GM12873 (cell line): ENCODE data around the gene THOC7.

Experiments used
- CTCF ChIP-seq: IDR thresholded peaks from 2 replicates; pipeline ENCODE4 v1.5.1; 2012; ENCODE audit warnings: low read depth, mild to moderate bottlenecking, moderate library complexity, low read length, control low read depth; ENCODE audit not compliant: insufficient read depth; ENCODE audit errors: missing control alignments

The THOC7 gene

GRCh38 chr3:63853106-63853505, 10.5 kb downstream of the THOC7 start:
- no peak for TF ChIP-seq CTCF

- no peak for TF ChIP-seq CTCF
These were observed 12.3 kb downstream of the THOC7 start for GRCh38 chr3:63851287-63851686.

- no peak for TF ChIP-seq CTCF
These were observed 14.4 kb downstream of the THOC7 start for GRCh38 chr3:63849175-63849574.

DNA sequence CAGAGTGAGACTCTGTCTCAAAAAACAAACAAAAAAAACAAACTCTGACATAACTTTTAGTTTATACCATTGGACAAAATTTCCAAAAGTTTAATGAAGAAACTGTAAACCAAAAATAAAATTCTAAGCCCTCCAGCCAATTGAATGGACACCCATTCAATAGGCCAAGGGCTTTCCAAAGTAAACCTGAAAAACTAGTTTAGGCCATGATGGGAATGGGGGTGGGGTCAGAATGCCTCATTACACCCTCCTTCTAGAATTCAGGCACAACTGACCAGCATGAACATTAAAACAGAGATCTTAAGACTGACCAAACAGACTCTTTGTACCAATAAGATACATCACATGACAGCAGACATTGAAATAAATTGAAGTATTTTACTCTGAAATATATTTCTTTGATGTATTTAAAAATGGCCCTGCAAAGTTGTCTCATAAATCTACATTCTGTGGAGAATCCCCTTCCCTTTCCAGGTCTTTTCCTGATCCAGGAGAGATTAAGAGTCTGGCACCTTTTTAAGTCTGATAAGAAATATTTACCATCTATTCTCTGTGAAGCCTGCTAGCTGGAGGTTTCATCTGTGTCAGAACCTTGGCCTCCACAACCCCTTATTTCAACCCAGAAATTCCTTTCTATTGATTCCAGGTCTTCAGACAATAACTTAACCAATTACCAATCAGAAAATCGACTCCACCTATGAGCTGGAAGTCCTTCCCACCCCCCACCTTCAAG, 15.7 kb downstream of the THOC7 start:
- no peak for TF ChIP-seq CTCF

GRCh38 chr3:63845215-63845614, 18.4 kb downstream of the THOC7 start:
- TF ChIP-seq CTCF = no peak

DNA sequence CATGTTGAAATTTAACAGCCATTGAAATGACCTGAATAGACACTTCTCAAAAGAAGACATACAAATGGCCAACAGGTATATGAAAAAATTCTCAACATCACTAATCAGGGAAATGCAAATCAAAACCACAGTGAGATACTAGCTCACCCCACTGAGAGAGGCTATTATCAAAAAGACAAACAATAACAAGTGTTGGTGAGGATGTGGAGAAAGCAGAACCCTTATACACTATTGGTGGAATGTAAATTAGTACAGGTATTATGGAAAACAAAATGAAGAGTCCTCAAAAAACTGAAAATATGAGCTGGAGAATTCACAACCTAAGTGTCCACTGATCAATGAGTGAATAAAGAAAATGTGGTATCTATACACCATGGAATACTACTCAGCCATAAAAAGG, 21.5 kb downstream of the THOC7 start:
- TF ChIP-seq CTCF = no peak

GRCh38 chr3:63841704-63842103, 21.9 kb downstream of the THOC7 start:
- TF ChIP-seq CTCF = no peak
